GM12892 (cell line): ENCODE data around the gene CDSN.

Experiments used
- POLR2A ChIP-seq: IDR thresholded peaks from 2 replicates; pipeline ENCODE4 v1.6.1; 2011; ENCODE audit warnings: low read depth, low read length, control low read depth
- POLR2AphosphoS5 ChIP-seq: IDR thresholded peaks from 2 replicates; pipeline ENCODE4 v1.6.1; 2011; ENCODE audit warnings: low read depth, low read length, control low read depth
- TAF1 ChIP-seq: IDR thresholded peaks from 2 replicates; pipeline ENCODE4 v1.6.1; 2011; ENCODE audit warnings: low read depth, mild to moderate bottlenecking, control low read depth, low read length, borderline replicate concordance

- TF ChIP-seq POLR2A (no peak), TAF1 (no peak), POLR2AphosphoS5 (no peak)
These were observed 33.3 kb downstream of the CDSN start for GRCh38 chr6:31086788-31087440.
